Measurements from ENCODE around the gene KAZN. TPM values are rescaled to one million over a fixed set of nuclear protein-coding genes. Genes with fewer than 3 reads are reported as not detected.

Gene KAZN
- total RNA-seq, 2 experiments from 2014 or later: 0.22 to 0.55 TPM

DNA sequence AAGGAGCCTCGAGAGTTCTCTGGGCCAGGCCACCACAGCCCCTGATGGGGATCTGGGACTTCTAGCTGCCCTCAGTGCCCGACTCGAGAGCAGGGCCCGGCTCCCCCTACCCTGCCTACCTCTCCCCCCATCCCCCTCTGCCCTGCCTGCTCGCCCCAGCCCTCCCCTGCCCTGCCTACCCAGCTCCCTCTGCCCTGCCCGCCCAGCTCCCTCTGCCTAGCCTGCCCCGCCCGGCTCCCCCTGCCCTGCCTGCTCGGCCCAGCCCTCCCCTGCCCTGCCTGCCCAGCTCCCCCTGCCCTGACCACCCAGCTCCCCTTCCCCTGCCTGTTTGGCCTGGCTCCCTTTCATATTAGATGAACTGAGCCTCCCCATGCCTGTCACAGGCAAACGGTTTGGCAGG lies 437.6 kb downstream of the KAZN start:
- no peaks in the 10 kb centered on the region for H3K36me3 ChIP-seq (ENCODE audit: insufficient read depth, low read length)
- TF ChIP-seq, protein P1, sequence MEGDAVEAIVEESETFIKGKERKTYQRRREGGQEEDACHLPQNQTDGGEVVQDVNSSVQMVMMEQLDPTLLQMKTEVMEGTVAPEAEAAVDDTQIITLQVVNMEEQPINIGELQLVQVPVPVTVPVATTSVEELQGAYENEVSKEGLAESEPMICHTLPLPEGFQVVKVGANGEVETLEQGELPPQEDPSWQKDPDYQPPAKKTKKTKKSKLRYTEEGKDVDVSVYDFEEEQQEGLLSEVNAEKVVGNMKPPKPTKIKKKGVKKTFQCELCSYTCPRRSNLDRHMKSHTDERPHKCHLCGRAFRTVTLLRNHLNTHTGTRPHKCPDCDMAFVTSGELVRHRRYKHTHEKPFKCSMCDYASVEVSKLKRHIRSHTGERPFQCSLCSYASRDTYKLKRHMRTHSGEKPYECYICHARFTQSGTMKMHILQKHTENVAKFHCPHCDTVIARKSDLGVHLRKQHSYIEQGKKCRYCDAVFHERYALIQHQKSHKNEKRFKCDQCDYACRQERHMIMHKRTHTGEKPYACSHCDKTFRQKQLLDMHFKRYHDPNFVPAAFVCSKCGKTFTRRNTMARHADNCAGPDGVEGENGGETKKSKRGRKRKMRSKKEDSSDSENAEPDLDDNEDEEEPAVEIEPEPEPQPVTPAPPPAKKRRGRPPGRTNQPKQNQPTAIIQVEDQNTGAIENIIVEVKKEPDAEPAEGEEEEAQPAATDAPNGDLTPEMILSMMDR (IDR thresholded peaks at IDR 0.05): no peak
- ChIA-PET CTCF (no interaction called here), POLR2A (no interaction called here)
- peaks cover 4% of the 10 kb centered on the region for H3K4me1 ChIP-seq (ENCODE audit: insufficient read depth, low read length)
- H3K27me3 Mint-ChIP-seq: no peaks in the 10 kb centered on the region
- no peak overlapping the region for H3K27ac Mint-ChIP-seq
- no peaks in the 10 kb centered on the region for H3K36me3 Mint-ChIP-seq (ENCODE audit: low read depth)
- no peaks in the 10 kb centered on the region for H3K9me3 ChIP-seq (ENCODE audit: control insufficient read depth in 1 of 2, insufficient read depth in 1 of 2, low read length in 2 of 2)
- no peak overlapping the region for H3K4me3 Mint-ChIP-seq
- H3K4me3 ChIP-seq (ENCODE audit: low read length): no peak overlapping the region
- intact Hi-C loops (cut with DNase I, micrococcal nuclease): no loop called here
- H3K27ac ChIP-seq (ENCODE audit: low read depth in 1 of 2, low read length in 2 of 2): no peak overlapping the region
- DNase-seq: no peak
- H3K4me1 Mint-ChIP-seq (ENCODE audit: low read depth): peaks cover 12% of the 10 kb centered on the region
- no peaks in the 10 kb centered on the region for H3K27me3 ChIP-seq (ENCODE audit: control insufficient read depth in 1 of 2, insufficient read depth in 2 of 2, low read length in 2 of 2)
- ATAC-seq (ENCODE audit: poor library complexity): no peak
- no peaks in the 10 kb centered on the region for H3K9me3 Mint-ChIP-seq

DNA sequence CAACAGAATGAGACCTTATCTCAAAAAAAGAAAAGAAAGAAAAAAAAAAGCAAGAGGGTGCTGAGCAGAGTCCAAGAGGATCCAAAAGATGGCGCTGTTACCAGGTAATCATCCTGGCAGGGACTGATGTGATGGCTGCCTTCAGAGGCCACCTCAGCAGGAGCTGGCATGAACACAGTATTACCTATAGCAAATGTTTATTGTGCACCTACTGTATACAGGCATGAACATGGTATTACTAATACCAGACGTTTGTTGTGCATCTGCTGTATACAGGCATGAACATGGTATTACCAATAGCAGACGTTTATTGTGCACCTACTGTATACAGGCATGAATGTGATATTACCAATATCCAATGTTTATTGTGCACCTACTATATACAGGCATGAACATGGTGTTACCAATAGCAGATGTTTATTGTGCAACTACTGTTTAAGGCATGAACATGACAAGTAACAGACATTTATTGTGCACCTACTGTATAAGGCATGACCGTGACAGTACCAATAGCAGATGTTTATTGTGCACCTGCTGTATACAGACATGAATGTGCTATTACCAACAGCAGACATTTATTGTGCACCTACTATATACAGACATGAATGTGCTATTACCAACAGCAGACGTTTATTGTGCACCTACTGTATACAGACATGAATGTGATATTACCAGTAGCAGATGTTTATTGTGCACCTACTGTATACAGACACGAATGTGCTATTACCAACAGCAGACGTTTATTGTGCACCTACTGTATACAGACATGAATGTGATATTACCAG lies 439.9 kb downstream of the KAZN start:
- no peak overlapping the region for H3K4me3 ChIP-seq (ENCODE audit: low read length)
- Mint-ChIP-seq H3K27me3 (no peaks in the 10 kb centered on the region), H3K36me3 (ENCODE audit: low read depth) (no peaks in the 10 kb centered on the region), H3K27ac (no peak overlapping the region), H3K9me3 (no peaks in the 10 kb centered on the region), H3K4me3 (no peak overlapping the region), H3K4me1 (ENCODE audit: low read depth) (peaks cover 9% of the 10 kb centered on the region)
- H3K36me3 ChIP-seq (ENCODE audit: insufficient read depth, low read length): no peaks in the 10 kb centered on the region
- no peaks in the 10 kb centered on the region for H3K27me3 ChIP-seq (ENCODE audit: control insufficient read depth in 1 of 2, insufficient read depth in 2 of 2, low read length in 2 of 2)
- ChIA-PET POLR2A (no interaction called here), CTCF (no interaction called here)
- H3K9me3 ChIP-seq (ENCODE audit: control insufficient read depth in 1 of 2, insufficient read depth in 1 of 2, low read length in 2 of 2): no peaks in the 10 kb centered on the region
- TF ChIP-seq, protein P1 (IDR thresholded peaks at IDR 0.05): peak; percentile 2
- intact Hi-C loops (cut with DNase I, micrococcal nuclease): no loop called here
- ATAC-seq (ENCODE audit: poor library complexity): peak; percentile 37
- H3K27ac ChIP-seq (ENCODE audit: low read depth in 1 of 2, low read length in 2 of 2): no peak overlapping the region
- peaks cover 4% of the 10 kb centered on the region for H3K4me1 ChIP-seq (ENCODE audit: insufficient read depth, low read length)
- peak in 3 of 14 experiments; percentile 9 to 38 (median 15) for DNase-seq

DNA sequence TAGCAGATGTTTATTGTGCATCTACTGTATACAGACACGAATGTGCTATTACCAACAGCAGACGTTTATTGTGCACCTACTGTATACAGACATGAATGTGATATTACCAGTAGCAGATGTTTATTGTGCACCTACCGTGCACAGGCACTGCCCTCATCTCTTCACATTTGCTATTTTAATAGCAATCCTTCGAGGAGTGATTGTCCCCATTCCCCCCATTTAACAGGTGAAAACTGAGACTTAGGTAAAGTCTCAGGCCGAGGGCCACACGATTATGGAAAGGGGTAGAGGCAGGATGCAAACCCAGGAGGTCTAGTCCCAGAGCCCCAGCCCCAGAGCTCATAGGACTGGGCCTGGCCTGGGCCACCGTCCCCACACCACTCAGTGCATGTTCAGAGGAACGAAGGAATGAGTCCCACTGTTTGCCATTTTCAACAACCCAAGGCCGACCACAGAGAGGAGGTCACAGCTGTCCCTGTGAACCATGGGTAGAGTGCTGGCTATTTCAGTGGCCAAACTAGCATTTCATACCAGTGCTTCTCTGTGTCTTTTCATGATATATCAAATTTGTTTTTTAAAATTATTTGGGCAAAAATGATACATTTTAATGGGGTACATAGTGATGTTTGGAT lies 440.6 kb downstream of the KAZN start:
- no peaks in the 10 kb centered on the region for H3K9me3 Mint-ChIP-seq
- POLR2A ChIA-PET: no interaction called here
- TF ChIP-seq, protein P1 (IDR thresholded peaks at IDR 0.05): no peak

More for the DNA sequence above, 440.6 kb downstream of the KAZN start:
- Histone ChIP-seq H3K27ac (ENCODE audit: low read depth in 1 of 2, low read length in 2 of 2) (no peak overlapping the region), H3K27me3 (ENCODE audit: control insufficient read depth in 1 of 2, insufficient read depth in 2 of 2, low read length in 2 of 2) (no peaks in the 10 kb centered on the region), H3K36me3 (ENCODE audit: insufficient read depth, low read length) (no peaks in the 10 kb centered on the region), H3K4me3 (ENCODE audit: low read length) (no peak overlapping the region), H3K9me3 (ENCODE audit: control insufficient read depth in 1 of 2, insufficient read depth in 1 of 2, low read length in 2 of 2) (no peaks in the 10 kb centered on the region), H3K4me1 (ENCODE audit: insufficient read depth, low read length) (peaks cover 3% of the 10 kb centered on the region)
- H3K4me1 Mint-ChIP-seq (ENCODE audit: low read depth): peaks cover 2% of the 10 kb centered on the region
- H3K27ac Mint-ChIP-seq: no peak overlapping the region
- ATAC-seq (ENCODE audit: poor library complexity): no peak
- no peaks in the 10 kb centered on the region for H3K36me3 Mint-ChIP-seq (ENCODE audit: low read depth)
- intact Hi-C loops (cut with DNase I, micrococcal nuclease): no loop called here
- CTCF ChIA-PET: no interaction called here
- H3K4me3 Mint-ChIP-seq: no peak overlapping the region
- no peak for DNase-seq
- no peaks in the 10 kb centered on the region for H3K27me3 Mint-ChIP-seq

Measured in CD4-positive, alpha-beta T cell (primary cell).